H1 (cell line): ENCODE data around the gene GPC6. TPM values are rescaled to one million over a fixed set of nuclear protein-coding genes. Genes with fewer than 3 reads are reported as not detected.

Source experiments
- CTCF ChIA-PET: fragments of 300-600 bp; sonication (Branson Sonifier 250); formaldehyde crosslinking; loops from one replicate; lab custom pipeline; 2021; ENCODE audit not compliant: partially characterized antibody; lab: Charles Lee
- POLR2A ChIA-PET: fragments of 300-600 bp; sonication (Branson Sonifier 250); formaldehyde crosslinking; loops from one replicate; lab custom pipeline; 2021; ENCODE audit warnings: inconsistent platforms; ENCODE audit not compliant: partially characterized antibody; lab: Charles Lee
- DNase-seq, 2 experiments: peaks; one replicate each; pipeline versions ENCODE4 v3.0.0 to v3.0.0-alpha.2; 2010 to 2022; ENCODE audit warnings: low spot score in 2 of 2, low read depth in 1 of 2, mixed read lengths in 1 of 2
- FAIRE-seq: peaks from 2 replicates; lab custom pipeline; 2011; peaks lifted over from hg19 to GRCh38; lab: Jason Lieb, UNC
- H2AFZ ChIP-seq: 2 replicates; pipeline ENCODE4 v1.8.1; 2012; ENCODE audit warnings: low read length, inconsistent platforms
- H2AK5ac ChIP-seq: 2 replicates; pipeline ENCODE4 v1.6.1; 2013; ENCODE audit warnings: low read depth, low read length
- H2BK120ac ChIP-seq: replicated peaks from 2 replicates; pipeline ENCODE3; 2013; ENCODE audit warnings: low read depth, low read length, inconsistent platforms
- H2BK12ac ChIP-seq: 2 replicates; pipeline ENCODE4 v1.6.1; 2013; ENCODE audit warnings: low read depth, low read length
- H2BK15ac ChIP-seq: 2 replicates; pipeline ENCODE4 v1.6.1; 2013; ENCODE audit warnings: low read length
- H2BK20ac ChIP-seq: 2 replicates; pipeline ENCODE4 v1.6.1; 2013; ENCODE audit warnings: low read length
- H2BK5ac ChIP-seq: 2 replicates; pipeline ENCODE4 v1.6.1; 2013; ENCODE audit warnings: low read depth, low read length
- H3K14ac ChIP-seq: 2 replicates; pipeline ENCODE4 v1.6.1; 2013; ENCODE audit warnings: inconsistent platforms; ENCODE audit not compliant: insufficient read length
- H3K18ac ChIP-seq: 2 replicates; pipeline ENCODE4 v1.6.1; 2013; ENCODE audit warnings: low read length; ENCODE audit errors: extremely low read depth
- H3K23ac ChIP-seq: 2 replicates; pipeline ENCODE4 v1.6.1; 2013; ENCODE audit warnings: inconsistent platforms; ENCODE audit not compliant: insufficient read length
- H3K23me2 ChIP-seq: 2 replicates; pipeline ENCODE4 v1.6.1; 2013; ENCODE audit warnings: low read depth, low read length
- H3K27ac ChIP-seq: 2 replicates; pipeline ENCODE4 v1.6.1; 2011; ENCODE audit warnings: low read depth, low read length, inconsistent platforms
- H3K27me3 ChIP-seq, 4 experiments: replicated peaks in 1 of 4; 1 replicate in 1 of 4; 2 replicates in 3 of 4; pipeline versions ENCODE4 v1.6.1 to v1.8.1; 2011 to 2013; ENCODE audit warnings: low read length in 3 of 4, mild to moderate bottlenecking in 3 of 4, inconsistent platforms in 2 of 4, mixed read lengths in 2 of 4, moderate library complexity in 1 of 4; ENCODE audit not compliant: control insufficient read depth in 3 of 4, insufficient read depth in 3 of 4; ENCODE audit errors: extremely low read depth in 1 of 4
- H3K36me3 ChIP-seq, 4 experiments: 2 replicates each; pipeline versions ENCODE4 v1.6.1 to v1.8.1; 2011 to 2013; ENCODE audit warnings: mild to moderate bottlenecking in 4 of 4, low read length in 3 of 4, moderate library complexity in 2 of 4, control low read depth in 1 of 4, inconsistent platforms in 1 of 4; ENCODE audit not compliant: insufficient read depth in 4 of 4, control insufficient read depth in 2 of 4
- H3K4ac ChIP-seq: replicated peaks from 2 replicates; pipeline ENCODE3; 2013; ENCODE audit warnings: low read length, low read depth, mixed read lengths, inconsistent platforms; ENCODE audit not compliant: insufficient read length
- H3K4me1 ChIP-seq, 4 experiments: replicated peaks in 1 of 4; 1 replicate in 1 of 4; 2 replicates in 3 of 4; pipeline versions ENCODE4 v1.6.1 to v1.8.1; 2011 to 2013; ENCODE audit warnings: low read length in 3 of 4, inconsistent platforms in 2 of 4, mixed read lengths in 1 of 4; ENCODE audit not compliant: insufficient read depth in 4 of 4, control insufficient read depth in 3 of 4
- H3K4me2 ChIP-seq, 2 experiments: 2 replicates each; pipeline versions ENCODE4 v1.6.1 to v1.8.1; 2011 to 2013; ENCODE audit warnings: low read depth in 2 of 2, low read length in 2 of 2, control low read depth in 1 of 2, inconsistent platforms in 1 of 2, mild to moderate bottlenecking in 1 of 2; ENCODE audit not compliant: insufficient read depth in 1 of 2
- H3K4me3 ChIP-seq, 4 experiments: fragments of 200-600, 300-600 bp in 1 of 4; sonication (generic), shearing (Covaris generic), sonication (Bioruptor Twin) in 1 of 4; 2 replicates each; pipeline versions ENCODE4 v1.5.1 to v1.8.1; 2011 to 2016; ENCODE audit warnings: low read length in 4 of 4, low read depth in 3 of 4, control low read depth in 2 of 4, inconsistent platforms in 2 of 4, mild to moderate bottlenecking in 2 of 4, mixed read lengths in 1 of 4, moderate library complexity in 1 of 4; ENCODE audit not compliant: insufficient read depth in 2 of 4; ENCODE audit errors: extremely low read depth in 1 of 4
- H3K56ac ChIP-seq: replicated peaks from 2 replicates; pipeline ENCODE3; 2013; ENCODE audit warnings: low read depth, mild to moderate bottlenecking, mixed read lengths, low read length, inconsistent platforms; ENCODE audit not compliant: insufficient read length
- H3K79me1 ChIP-seq: 2 replicates; pipeline ENCODE4 v1.6.1; 2013; ENCODE audit warnings: low read depth, low read length, control low read depth
- H3K79me2 ChIP-seq, 2 experiments: 2 replicates each; pipeline versions ENCODE4 v1.6.1 to v1.8.1; 2012 to 2013; ENCODE audit warnings: low read length in 2 of 2, mild to moderate bottlenecking in 2 of 2, inconsistent platforms in 1 of 2; ENCODE audit not compliant: insufficient read depth in 2 of 2, control insufficient read depth in 1 of 2
- H3K9ac ChIP-seq, 4 experiments: replicated peaks in 1 of 4; 1 replicate in 1 of 4; 2 replicates in 3 of 4; pipeline versions ENCODE4 v1.6.1 to v1.8.1; 2011 to 2013; ENCODE audit warnings: low read depth in 3 of 4, low read length in 3 of 4, control low read depth in 2 of 4, mild to moderate bottlenecking in 2 of 4, moderate library complexity in 2 of 4, inconsistent platforms in 1 of 4; ENCODE audit errors: extremely low read depth in 1 of 4
- H3K9me3 ChIP-seq, 2 experiments: 2 replicates each; pipeline versions ENCODE4 v1.6.1 to v1.8.1; 2012 to 2013; ENCODE audit warnings: mild to moderate bottlenecking in 2 of 2, moderate library complexity in 2 of 2, control low read depth in 1 of 2, inconsistent platforms in 1 of 2, low read depth in 1 of 2, low read length in 1 of 2, mixed read lengths in 1 of 2; ENCODE audit not compliant: insufficient read depth in 2 of 2
- H4K20me1 ChIP-seq, 2 experiments: replicated peaks in 1 of 2; 2 replicates each; pipeline versions ENCODE3 to v1.8.1; 2011 to 2013; ENCODE audit warnings: inconsistent platforms in 2 of 2, low read length in 2 of 2, mild to moderate bottlenecking in 1 of 2; ENCODE audit not compliant: insufficient read depth in 2 of 2, control insufficient read depth in 1 of 2
- H4K5ac ChIP-seq: 2 replicates; pipeline ENCODE4 v1.6.1; 2013; ENCODE audit warnings: low read length, low read depth, mixed read lengths, inconsistent platforms; ENCODE audit not compliant: insufficient read length
- H4K8ac ChIP-seq: 2 replicates; pipeline ENCODE4 v1.8.0; 2013; ENCODE audit warnings: mild to moderate bottlenecking, moderate library complexity, low read length, inconsistent platforms; ENCODE audit not compliant: insufficient read depth; ENCODE audit errors: extremely low read depth
- H4K91ac ChIP-seq: replicated peaks from 2 replicates; pipeline ENCODE3; 2013; ENCODE audit warnings: low read length, mixed read lengths, inconsistent platforms; ENCODE audit not compliant: insufficient read length
- ASH2L ChIP-seq: fragments of 200-600, 300-600 bp; sonication (generic); IDR thresholded peaks from one replicate; pipeline ENCODE4 v1.7.1; 2017; ENCODE audit warnings: low read length
- JUND ChIP-seq: IDR thresholded peaks from 2 replicates; pipeline ENCODE4 v1.6.1; 2011; ENCODE audit warnings: mild to moderate bottlenecking, improper control_type of control experiment, low read length
- POLR2AphosphoS5 ChIP-seq: IDR thresholded peaks from 2 replicates; pipeline ENCODE4 v1.6.1; 2011; ENCODE audit warnings: low read depth, low read length
- SP1 ChIP-seq: IDR thresholded peaks from 2 replicates; pipeline ENCODE4 v1.6.1; 2011; ENCODE audit warnings: low read depth, low read length
- TBP ChIP-seq: IDR thresholded peaks from 2 replicates; pipeline ENCODE4 v1.6.1; 2011; ENCODE audit warnings: low read depth, low read length, improper control_type of control experiment
- polyA plus RNA-seq, 7 experiments: library from polyadenylated mRNA; depleted of rRNA in 3 of 7; stranded (reverse) in 5 of 7; unstranded in 2 of 7; fragments of >200 nt in 5 of 7; fragments of 200-250 nt in 2 of 7; gene quantifications; 1 replicate in 5 of 7; 2 replicates in 1 of 7; 4 replicates in 1 of 7; pipeline versions ENCODE4 v1.2.1 to v1.2.3, GENCODE V29; 2011 to 2013; ENCODE audit warnings: missing spikeins in 2 of 7, mixed read lengths in 2 of 7
- total RNA-seq: library from RNA; stranded (reverse); fragmentation: NEBNext Ultra II Directional; extraction: Animal tissue kit (Norgen Biotek cat#: 25700); gene quantifications from 2 replicates; pipeline ENCODE4 v1.2.1, GENCODE V29; 2021

The GPC6 gene
- total and polyA plus RNA-seq, 2 of the 8 experiments (the other 6 are each of a cell fraction or from before 2014, with no cell fraction given), result 5.4 to 12.0 TPM

GRCh38 chr13:93525087-93525486, 298.5 kb downstream of the GPC6 start:
- Histone ChIP-seq H4K8ac (no peak overlapping the region), H2BK15ac (no peak overlapping the region), H2BK12ac (no peak overlapping the region), H3K9ac (no peak overlapping the region), H3K4me3 (no peak overlapping the region), H4K20me1 (no peaks in the 10 kb centered on the region), H2BK120ac (no peak overlapping the region), H3K56ac (no peak overlapping the region), H3K4me1 (peaks cover 0 to 19% (median 2%) of the 10 kb centered on the region in 4 experiments; a peak in 4 of 7 replicates), H4K91ac (no peak overlapping the region), H3K79me1 (no peaks in the 10 kb centered on the region), H3K14ac (no peak overlapping the region), H3K18ac (no peak overlapping the region), H3K4ac (no peak overlapping the region), H3K36me3 (no peaks in the 10 kb centered on the region), H3K27me3 (no peaks in the 10 kb centered on the region), H3K79me2 (no peaks in the 10 kb centered on the region), H3K9me3 (no peaks in the 10 kb centered on the region), H2BK20ac (no peak overlapping the region), H3K4me2 (peak overlapping the region; percentile 17 to 41; a peak in 3 of 4 replicates), H3K23ac (no peak overlapping the region), H4K5ac (no peak overlapping the region), H2BK5ac (no peak overlapping the region), H2AK5ac (no peak overlapping the region)
- CTCF ChIA-PET, result interaction anchor here (1.2 to 1.3 kb wide), 2 partner anchors 8 to 9 kb away, joined by 3 read pairs; no protein-coding TSS in a partner anchor
- DNase-seq (no peak), FAIRE-seq (no peak)
- POLR2A ChIA-PET, result no interaction called here
- TF ChIP-seq TBP (no peak), JUND (no peak), POLR2AphosphoS5 (no peak), SP1 (no peak), ASH2L (no peak)
- TF ChIP-seq, all 59 proteins: peak for 0
- Histone ChIP-seq H2AFZ (no peak overlapping the region), H3K27ac (no peak overlapping the region), H3K23me2 (no peaks in the 10 kb centered on the region)
